ENCODE data around the gene CYP20A1.

GRCh38 chr2:203240491-203240890 lies 1.7 kb downstream of the CYP20A1 start:
- TF ChIP-seq, protein P1, sequence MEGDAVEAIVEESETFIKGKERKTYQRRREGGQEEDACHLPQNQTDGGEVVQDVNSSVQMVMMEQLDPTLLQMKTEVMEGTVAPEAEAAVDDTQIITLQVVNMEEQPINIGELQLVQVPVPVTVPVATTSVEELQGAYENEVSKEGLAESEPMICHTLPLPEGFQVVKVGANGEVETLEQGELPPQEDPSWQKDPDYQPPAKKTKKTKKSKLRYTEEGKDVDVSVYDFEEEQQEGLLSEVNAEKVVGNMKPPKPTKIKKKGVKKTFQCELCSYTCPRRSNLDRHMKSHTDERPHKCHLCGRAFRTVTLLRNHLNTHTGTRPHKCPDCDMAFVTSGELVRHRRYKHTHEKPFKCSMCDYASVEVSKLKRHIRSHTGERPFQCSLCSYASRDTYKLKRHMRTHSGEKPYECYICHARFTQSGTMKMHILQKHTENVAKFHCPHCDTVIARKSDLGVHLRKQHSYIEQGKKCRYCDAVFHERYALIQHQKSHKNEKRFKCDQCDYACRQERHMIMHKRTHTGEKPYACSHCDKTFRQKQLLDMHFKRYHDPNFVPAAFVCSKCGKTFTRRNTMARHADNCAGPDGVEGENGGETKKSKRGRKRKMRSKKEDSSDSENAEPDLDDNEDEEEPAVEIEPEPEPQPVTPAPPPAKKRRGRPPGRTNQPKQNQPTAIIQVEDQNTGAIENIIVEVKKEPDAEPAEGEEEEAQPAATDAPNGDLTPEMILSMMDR (IDR thresholded peaks at IDR 0.05; ENCODE audit: borderline replicate concordance, extremely low read depth, low read length, poor library complexity, severe bottlenecking): no peak
- no peak for TF ChIP-seq EZH2 (IDR thresholded peaks at IDR 0.05; ENCODE audit: borderline replicate concordance, low read depth, low read length, severe bottlenecking)
